K562 (cell line): ENCODE data around the gene ANO8.
A peak's percentile ranks its signal among the peaks of the same experiment; 100 is the strongest.

ENCODE experiments used
- CAMTA2 ChIP-seq: fragments of 250-450 bp; sonication (Bioruptor Pico); conservative IDR thresholded peaks from 2 replicates; pipeline ENCODE4 v1.5.1; 2022
- DNMT1 ChIP-seq: fragments of 450-650 bp; IDR thresholded peaks from 2 replicates; pipeline ENCODE4 v1.6.1; 2016; ENCODE audit warnings: antibody characterized with exemption, mild to moderate bottlenecking
- NCOR1 ChIP-seq: fragments of 450-650 bp; IDR thresholded peaks from 2 replicates; pipeline ENCODE4 v1.6.1; 2016; ENCODE audit warnings: mild to moderate bottlenecking, moderate library complexity
- SIN3B ChIP-seq: fragments of 450-650 bp; IDR thresholded peaks from 2 replicates; pipeline ENCODE4 v1.6.1; 2017; ENCODE audit warnings: low read depth, mild to moderate bottlenecking, moderate library complexity
- TCF7L2 ChIP-seq: fragments of 150-350 bp; IDR thresholded peaks from 2 replicates; pipeline ENCODE4 v1.6.1; 2016; ENCODE audit warnings: low read depth, mild to moderate bottlenecking, low read length, moderate library complexity
- TF ChIP-seq, protein P1 (sequence below): sonication (generic); formaldehyde crosslinking; IDR thresholded peaks from 2 replicates; pipeline ENCODE4 v1.8.1; 2023; ENCODE audit warnings: mild to moderate bottlenecking, missing genetic modification reagents

DNA sequence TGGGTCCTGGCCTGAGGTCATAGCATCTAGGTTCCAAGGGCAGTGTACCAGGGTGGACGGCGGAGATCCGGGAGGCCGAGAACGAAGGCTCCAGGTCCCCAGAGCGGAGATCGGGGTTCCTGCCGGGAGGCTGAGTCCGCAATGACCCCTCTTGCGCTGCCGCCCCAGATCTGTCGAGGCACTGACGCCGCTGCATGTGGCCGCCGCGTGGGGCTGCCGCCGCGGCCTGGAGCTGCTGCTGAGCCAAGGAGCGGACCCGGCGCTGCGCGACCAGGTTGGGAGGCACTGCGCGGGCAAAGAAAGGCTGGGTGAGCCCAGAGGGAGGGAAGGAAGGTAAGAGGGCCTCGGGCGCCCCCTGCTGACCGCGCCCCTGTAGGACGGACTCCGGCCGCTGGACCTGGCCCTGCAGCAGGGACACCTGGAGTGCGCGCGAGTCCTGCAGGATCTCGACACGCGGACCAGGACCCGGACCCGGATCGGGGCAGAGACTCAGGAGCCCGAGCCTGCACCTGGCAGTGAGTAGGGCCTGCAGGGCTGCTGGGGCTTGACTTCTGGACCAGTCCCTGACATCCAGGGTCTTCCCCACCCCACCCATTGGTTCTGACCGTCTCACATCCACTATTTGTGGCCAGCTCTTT, 52.0 kb downstream of the ANO8 start:
- no peak for TF ChIP-seq DNMT1
- 0 out of 2 replicates have a peak, but pooled peaks have one; percentile 25 for TF ChIP-seq CAMTA2
- TF ChIP-seq TCF7L2, result no peak
- TF ChIP-seq NCOR1, result no peak
- peak; percentile 54 for TF ChIP-seq SIN3B
- TF ChIP-seq, protein P1, sequence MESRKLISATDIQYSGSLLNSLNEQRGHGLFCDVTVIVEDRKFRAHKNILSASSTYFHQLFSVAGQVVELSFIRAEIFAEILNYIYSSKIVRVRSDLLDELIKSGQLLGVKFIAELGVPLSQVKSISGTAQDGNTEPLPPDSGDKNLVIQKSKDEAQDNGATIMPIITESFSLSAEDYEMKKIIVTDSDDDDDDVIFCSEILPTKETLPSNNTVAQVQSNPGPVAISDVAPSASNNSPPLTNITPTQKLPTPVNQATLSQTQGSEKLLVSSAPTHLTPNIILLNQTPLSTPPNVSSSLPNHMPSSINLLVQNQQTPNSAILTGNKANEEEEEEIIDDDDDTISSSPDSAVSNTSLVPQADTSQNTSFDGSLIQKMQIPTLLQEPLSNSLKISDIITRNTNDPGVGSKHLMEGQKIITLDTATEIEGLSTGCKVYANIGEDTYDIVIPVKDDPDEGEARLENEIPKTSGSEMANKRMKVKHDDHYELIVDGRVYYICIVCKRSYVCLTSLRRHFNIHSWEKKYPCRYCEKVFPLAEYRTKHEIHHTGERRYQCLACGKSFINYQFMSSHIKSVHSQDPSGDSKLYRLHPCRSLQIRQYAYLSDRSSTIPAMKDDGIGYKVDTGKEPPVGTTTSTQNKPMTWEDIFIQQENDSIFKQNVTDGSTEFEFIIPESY (CRISPR knock-in tag), result peak; percentile 75; the same call in 1 of the 2 replicates
